ENCODE results near the gene PCP2.

The PCP2 gene

GRCh38 chr19:7640803-7641202 is 7.3 kb upstream of the PCP2 start:
- peaks cover 14% of the 10 kb centered on the region for H3K27me3 ChIP-seq (ENCODE audit: insufficient read depth, low read length)
- no peaks in the 10 kb centered on the region for H3K36me3 ChIP-seq (ENCODE audit: insufficient read depth, low read length)
- no peaks in the 10 kb centered on the region for H3K9me3 ChIP-seq (ENCODE audit: low read length)
- H3K4me1 ChIP-seq (ENCODE audit: insufficient read depth, low read length): no peaks in the 10 kb centered on the region
- no peak overlapping the region for H2AFZ ChIP-seq (ENCODE audit: low read depth, low read length)
- no peak overlapping the region for H3K4me3 ChIP-seq (ENCODE audit: low read length)

- Histone ChIP-seq H2AFZ (ENCODE audit: low read depth, low read length) (no peak overlapping the region), H3K4me3 (ENCODE audit: low read length) (no peak overlapping the region), H3K27me3 (ENCODE audit: insufficient read depth, low read length) (peaks cover 14% of the 10 kb centered on the region), H3K36me3 (ENCODE audit: insufficient read depth, low read length) (no peaks in the 10 kb centered on the region), H3K4me1 (ENCODE audit: insufficient read depth, low read length) (no peaks in the 10 kb centered on the region), H3K9me3 (ENCODE audit: low read length) (no peaks in the 10 kb centered on the region)
Measured at GRCh38 chr19:7639863-7640348, 6.4 kb upstream of the PCP2 start.

GRCh38 chr19:7638802-7639465 is 5.4 kb upstream of the PCP2 start:
- Histone ChIP-seq H3K27me3 (ENCODE audit: insufficient read depth, low read length) (peaks cover 14% of the 10 kb centered on the region), H2AFZ (ENCODE audit: low read depth, low read length) (no peak overlapping the region), H3K36me3 (ENCODE audit: insufficient read depth, low read length) (no peaks in the 10 kb centered on the region), H3K4me3 (ENCODE audit: low read length) (no peak overlapping the region), H3K9me3 (ENCODE audit: low read length) (no peaks in the 10 kb centered on the region), H3K4me1 (ENCODE audit: insufficient read depth, low read length) (no peaks in the 10 kb centered on the region)

- H3K4me1 ChIP-seq (ENCODE audit: insufficient read depth, low read length): no peaks in the 10 kb centered on the region
- no peak overlapping the region for H3K4me3 ChIP-seq (ENCODE audit: low read length)
- peaks cover 14% of the 10 kb centered on the region for H3K27me3 ChIP-seq (ENCODE audit: insufficient read depth, low read length)
- H3K9me3 ChIP-seq (ENCODE audit: low read length): no peaks in the 10 kb centered on the region
- no peak overlapping the region for H2AFZ ChIP-seq (ENCODE audit: low read depth, low read length)
- H3K36me3 ChIP-seq (ENCODE audit: insufficient read depth, low read length): no peaks in the 10 kb centered on the region
Measured at GRCh38 chr19:7637374-7638256, 4.1 kb upstream of the PCP2 start.

GRCh38 chr19:7636691-7637373 is 3.3 kb upstream of the PCP2 start, which contains the start of gene STXBP2:
TSS of gene STXBP2 (plus strand) at chr19:7637110. CDS start at chr19:7637150, 40 bp downstream.
- H2AFZ ChIP-seq (ENCODE audit: low read depth, low read length): no peak within 1 kb of the TSS
- H3K36me3 ChIP-seq (ENCODE audit: insufficient read depth, low read length): peaks cover 7% of the 10 kb centered on the region
- no peaks in the 10 kb centered on the region for H3K4me1 ChIP-seq (ENCODE audit: insufficient read depth, low read length)
- peaks cover 14% of the 10 kb centered on the region for H3K27me3 ChIP-seq (ENCODE audit: insufficient read depth, low read length)
- H3K9me3 ChIP-seq (ENCODE audit: low read length): no peaks in the 10 kb centered on the region
- H3K4me3 ChIP-seq (ENCODE audit: low read length): no peak within 1 kb of the TSS

- no peaks in the 10 kb centered on the region for H3K9me3 ChIP-seq (ENCODE audit: low read length)
- H2AFZ ChIP-seq (ENCODE audit: low read depth, low read length): no peak overlapping the region
- H3K27me3 ChIP-seq (ENCODE audit: insufficient read depth, low read length): peaks cover 14% of the 10 kb centered on the region
- no peaks in the 10 kb centered on the region for H3K4me1 ChIP-seq (ENCODE audit: insufficient read depth, low read length)
- H3K36me3 ChIP-seq (ENCODE audit: insufficient read depth, low read length): peaks cover 9% of the 10 kb centered on the region
- no peak overlapping the region for H3K4me3 ChIP-seq (ENCODE audit: low read length)
Measured at GRCh38 chr19:7636317-7636690, 2.8 kb upstream of the PCP2 start.

- no peaks in the 10 kb centered on the region for H3K9me3 ChIP-seq (ENCODE audit: low read length)
- peaks cover 9% of the 10 kb centered on the region for H3K36me3 ChIP-seq (ENCODE audit: insufficient read depth, low read length)
- H3K4me3 ChIP-seq (ENCODE audit: low read length): no peak overlapping the region
- no peak overlapping the region for H2AFZ ChIP-seq (ENCODE audit: low read depth, low read length)
- peaks cover 5% of the 10 kb centered on the region for H3K4me1 ChIP-seq (ENCODE audit: insufficient read depth, low read length)
- peaks cover 14% of the 10 kb centered on the region for H3K27me3 ChIP-seq (ENCODE audit: insufficient read depth, low read length)
Measured at GRCh38 chr19:7635670-7636069, 2.2 kb upstream of the PCP2 start.

GRCh38 chr19:7632340-7633203 is 947 bp downstream of the PCP2 start:
- Histone ChIP-seq H3K27me3 (ENCODE audit: insufficient read depth, low read length) (peaks cover 13% of the 10 kb centered on the region), H3K36me3 (ENCODE audit: insufficient read depth, low read length) (peaks cover 9% of the 10 kb centered on the region), H3K4me1 (ENCODE audit: insufficient read depth, low read length) (peaks cover 22% of the 10 kb centered on the region), H3K9me3 (ENCODE audit: low read length) (no peaks in the 10 kb centered on the region), H2AFZ (ENCODE audit: low read depth, low read length) (no peak overlapping the region), H3K4me3 (ENCODE audit: low read length) (no peak overlapping the region)

- Histone ChIP-seq H3K4me3 (ENCODE audit: low read length) (no peak overlapping the region), H3K36me3 (ENCODE audit: insufficient read depth, low read length) (peaks cover 9% of the 10 kb centered on the region), H3K4me1 (ENCODE audit: insufficient read depth, low read length) (peaks cover 22% of the 10 kb centered on the region), H3K9me3 (ENCODE audit: low read length) (no peaks in the 10 kb centered on the region), H3K27me3 (ENCODE audit: insufficient read depth, low read length) (peaks cover 7% of the 10 kb centered on the region), H2AFZ (ENCODE audit: low read depth, low read length) (no peak overlapping the region)
Measured at GRCh38 chr19:7631577-7631976, 1.9 kb downstream of the PCP2 start.

- Histone ChIP-seq H3K4me3 (ENCODE audit: low read length) (peak within 1 kb of the TSS; percentile 90), H3K9me3 (ENCODE audit: low read length) (no peaks in the 10 kb centered on the region), H2AFZ (ENCODE audit: low read depth, low read length) (no peak within 1 kb of the TSS), H3K4me1 (ENCODE audit: insufficient read depth, low read length) (peaks cover 22% of the 10 kb centered on the region), H3K36me3 (ENCODE audit: insufficient read depth, low read length) (peaks cover 20% of the 10 kb centered on the region), H3K27me3 (ENCODE audit: insufficient read depth, low read length) (no peaks in the 10 kb centered on the region)
Measured at GRCh38 chr19:7629347-7630054, 4.0 kb downstream of the PCP2 start, which contains the start of the genes PET100 and XAB2. TSS of gene PET100 (plus strand) at chr19:7629793. CDS start at chr19:7629834, 41 bp downstream. TSS of gene XAB2 (minus strand) at chr19:7629545. CDS start at chr19:7629527, 18 bp downstream.

GRCh38 chr19:7628589-7629311 is 4.8 kb downstream of the PCP2 start:
- Histone ChIP-seq H3K4me1 (ENCODE audit: insufficient read depth, low read length) (peaks cover 22% of the 10 kb centered on the region), H3K4me3 (ENCODE audit: low read length) (peak overlapping the region; percentile 90), H3K9me3 (ENCODE audit: low read length) (no peaks in the 10 kb centered on the region), H3K36me3 (ENCODE audit: insufficient read depth, low read length) (peaks cover 26% of the 10 kb centered on the region), H3K27me3 (ENCODE audit: insufficient read depth, low read length) (no peaks in the 10 kb centered on the region), H2AFZ (ENCODE audit: low read depth, low read length) (no peak overlapping the region)

All from neuron (in vitro differentiated cells).